Effector memory CD4-positive, alpha-beta T cell (primary cell): Measurements from ENCODE around the gene PPP2R1B.
A peak's percentile ranks its signal among the peaks of the same experiment; 100 is the strongest.
"Not testable (repeated sequence)": the region's sequence is repeated elsewhere in the genome, so short reads cannot be mapped to it uniquely, and the experiment has no call there.

Experiments used
- DNase-seq, 3 donors: peaks; one replicate each; pipeline ENCODE4 v3.0.0-alpha.2; 2020
- H3K27ac ChIP-seq: 2 replicates; pipeline ENCODE4 v1.7.0; 2013; ENCODE audit warnings: mild to moderate bottlenecking, low read length, moderate library complexity; ENCODE audit not compliant: insufficient read depth, poor library complexity, severe bottlenecking
- H3K27me3 ChIP-seq: replicated peaks from 2 replicates; pipeline ENCODE4 v1.7.0; 2013; ENCODE audit warnings: mild to moderate bottlenecking, low read length; ENCODE audit not compliant: insufficient read depth, control insufficient read depth, poor library complexity, severe bottlenecking
- H3K36me3 ChIP-seq: 2 replicates; pipeline ENCODE4 v1.7.0; 2013; ENCODE audit warnings: mild to moderate bottlenecking, low read length, moderate library complexity; ENCODE audit not compliant: control insufficient read depth, insufficient read depth
- H3K4me1 ChIP-seq: 2 replicates; pipeline ENCODE4 v1.7.0; 2013; ENCODE audit warnings: low read length, mild to moderate bottlenecking; ENCODE audit not compliant: control insufficient read depth, insufficient read depth, poor library complexity, severe bottlenecking
- H3K4me3 ChIP-seq: 2 replicates; pipeline ENCODE4 v1.7.0; 2013; ENCODE audit warnings: low read length, low read depth, mild to moderate bottlenecking; ENCODE audit not compliant: insufficient read depth, poor library complexity, severe bottlenecking
- H3K9me3 ChIP-seq: 2 replicates; pipeline ENCODE4 v1.7.0; 2013; ENCODE audit warnings: mild to moderate bottlenecking, low read length, moderate library complexity; ENCODE audit not compliant: control insufficient read depth

PPP2R1B gene

GRCh38 chr11:111785076-111785475 is 18.9 kb upstream of the PPP2R1B start:
- H3K36me3 ChIP-seq = peaks cover 14% of the 10 kb centered on the region
- H3K27ac ChIP-seq = no peak overlapping the region
- no peak overlapping the region for H3K4me3 ChIP-seq
- H3K9me3 ChIP-seq = no peaks in the 10 kb centered on the region
- DNase-seq = no peak
- no peaks in the 10 kb centered on the region for H3K4me1 ChIP-seq
- no peaks in the 10 kb centered on the region for H3K27me3 ChIP-seq

GRCh38 chr11:111784311-111784710 is 18.1 kb upstream of the PPP2R1B start:
- not testable (repeated sequence) for H3K27ac ChIP-seq, H3K4me3 ChIP-seq

GRCh38 chr11:111782109-111782741 is 16.0 kb upstream of the PPP2R1B start:
- no peaks in the 10 kb centered on the region for H3K9me3 ChIP-seq
- H3K27me3 ChIP-seq = no peaks in the 10 kb centered on the region
- no peak overlapping the region for H3K4me3 ChIP-seq
- peaks cover 14% of the 10 kb centered on the region for H3K36me3 ChIP-seq
- no peak for DNase-seq
- H3K27ac ChIP-seq = no peak overlapping the region
- H3K4me1 ChIP-seq = no peaks in the 10 kb centered on the region

More at GRCh38 chr11:111784311-111784710, 18.1 kb upstream of the PPP2R1B start:
- H3K9me3 ChIP-seq, DNase-seq, H3K4me1 ChIP-seq, H3K27me3 ChIP-seq: not testable (repeated sequence)
- peaks cover 14% of the 10 kb centered on the region for H3K36me3 ChIP-seq

- Histone ChIP-seq H3K27me3 (no peaks in the 10 kb centered on the region), H3K4me1 (no peaks in the 10 kb centered on the region), H3K36me3 (no peaks in the 10 kb centered on the region), H3K27ac (no peak overlapping the region), H3K9me3 (no peaks in the 10 kb centered on the region), H3K4me3 (no peak overlapping the region)
- DNase-seq = no peak
These were observed 12.9 kb upstream of the PPP2R1B start for GRCh38 chr11:111779118-111779517.

GRCh38 chr11:111778047-111778558 is 11.9 kb upstream of the PPP2R1B start:
- Histone ChIP-seq H3K27me3 (no peaks in the 10 kb centered on the region), H3K27ac (no peak overlapping the region), H3K36me3 (no peaks in the 10 kb centered on the region), H3K4me1 (no peaks in the 10 kb centered on the region), H3K4me3 (no peak overlapping the region), H3K9me3 (no peaks in the 10 kb centered on the region)
- DNase-seq = no peak

- H3K27ac ChIP-seq = no peak overlapping the region
- DNase-seq = peak in 1 of 3 donors; percentile 8
- H3K4me3 ChIP-seq = no peak overlapping the region
- no peaks in the 10 kb centered on the region for H3K27me3 ChIP-seq
- H3K4me1 ChIP-seq = no peaks in the 10 kb centered on the region
- H3K36me3 ChIP-seq = no peaks in the 10 kb centered on the region
- H3K9me3 ChIP-seq = no peaks in the 10 kb centered on the region
These were observed 11.2 kb upstream of the PPP2R1B start for GRCh38 chr11:111777094-111778046.

GRCh38 chr11:111776398-111777093 is 10.4 kb upstream of the PPP2R1B start:
- Histone ChIP-seq H3K27ac (no peak overlapping the region), H3K4me1 (no peaks in the 10 kb centered on the region), H3K36me3 (no peaks in the 10 kb centered on the region), H3K4me3 (no peak overlapping the region), H3K27me3 (no peaks in the 10 kb centered on the region), H3K9me3 (no peaks in the 10 kb centered on the region)
- no peak for DNase-seq

GRCh38 chr11:111774955-111775710 is 8.9 kb upstream of the PPP2R1B start:
- Histone ChIP-seq H3K36me3 (no peaks in the 10 kb centered on the region), H3K27me3 (no peaks in the 10 kb centered on the region), H3K4me1 (no peaks in the 10 kb centered on the region), H3K9me3 (no peaks in the 10 kb centered on the region), H3K4me3 (no peak overlapping the region), H3K27ac (no peak overlapping the region)
- DNase-seq = no peak

- Histone ChIP-seq H3K4me3 (no peak overlapping the region), H3K27me3 (no peaks in the 10 kb centered on the region), H3K9me3 (no peaks in the 10 kb centered on the region), H3K27ac (no peak overlapping the region), H3K36me3 (no peaks in the 10 kb centered on the region), H3K4me1 (no peaks in the 10 kb centered on the region)
- no peak for DNase-seq
These were observed 6.3 kb upstream of the PPP2R1B start for GRCh38 chr11:111772535-111772934.
